Measurements from ENCODE around the gene MYO7B. TPM values are rescaled to one million over a fixed set of nuclear protein-coding genes. Genes with fewer than 3 reads are reported as not detected.

Gene MYO7B
- total RNA-seq, 4 donors from 2014 or later = 0.07 to 0.83 (median 0.51) TPM; not detected in 1

- no peaks in the 10 kb centered on the region for H3K4me1 ChIP-seq
- in situ Hi-C loops (cut with MboI; ENCODE audit: low sequenced_read_pairs in 4 of 4) (no loop called here), intact Hi-C loops (cut with DNase I; ENCODE audit: low total_unique reads) (no loop called here)
- ATAC-seq (no peak), DNase-seq (no peak)
- H3K36me3 ChIP-seq = no peaks in the 10 kb centered on the region
- H3K4me3 ChIP-seq = no peak overlapping the region
- TF ChIP-seq POLR2A (IDR thresholded peaks at IDR 0.05) = no peak
- no peak for TF ChIP-seq CTCF (IDR thresholded peaks at IDR 0.05 in 4 of 5, conservative IDR thresholded peaks at IDR 0.05 in 1 of 5)
- no peaks in the 10 kb centered on the region for H3K27me3 ChIP-seq
- H3K27ac ChIP-seq = no peak overlapping the region
- H3K9me3 ChIP-seq = no peaks in the 10 kb centered on the region
These were observed 83.7 kb downstream of the MYO7B start for GRCh38 chr2:127619203-127619590.

GRCh38 chr2:127619877-127620705 lies 84.6 kb downstream of the MYO7B start:
- no peak overlapping the region for H3K27ac ChIP-seq
- H3K36me3 ChIP-seq = no peaks in the 10 kb centered on the region
- TF ChIP-seq POLR2A (IDR thresholded peaks at IDR 0.05) (no peak), CTCF (IDR thresholded peaks at IDR 0.05 in 4 of 5, conservative IDR thresholded peaks at IDR 0.05 in 1 of 5) (no peak)
- ATAC-seq (no peak), DNase-seq (no peak)
- no peaks in the 10 kb centered on the region for H3K27me3 ChIP-seq
- no peak overlapping the region for H3K4me3 ChIP-seq
- in situ Hi-C loops (cut with MboI; ENCODE audit: low sequenced_read_pairs in 4 of 4) = no loop called here
- no peaks in the 10 kb centered on the region for H3K9me3 ChIP-seq
- intact Hi-C loops (cut with DNase I; ENCODE audit: low total_unique reads) = no loop called here
- no peaks in the 10 kb centered on the region for H3K4me1 ChIP-seq

GRCh38 chr2:127620866-127621265 lies 85.4 kb downstream of the MYO7B start:
- no peaks in the 10 kb centered on the region for H3K4me1 ChIP-seq
- intact Hi-C loops (cut with DNase I; ENCODE audit: low total_unique reads) (no loop called here), in situ Hi-C loops (cut with MboI; ENCODE audit: low sequenced_read_pairs in 4 of 4) (no loop called here)
- no peaks in the 10 kb centered on the region for H3K9me3 ChIP-seq
- H3K27ac ChIP-seq = no peak overlapping the region
- H3K27me3 ChIP-seq = no peaks in the 10 kb centered on the region
- no peak overlapping the region for H3K4me3 ChIP-seq
- no peaks in the 10 kb centered on the region for H3K36me3 ChIP-seq
- TF ChIP-seq CTCF (IDR thresholded peaks at IDR 0.05 in 4 of 5, conservative IDR thresholded peaks at IDR 0.05 in 1 of 5) = no peak
- ATAC-seq (no peak), DNase-seq (no peak)

- ATAC-seq = no peak
- Histone ChIP-seq H3K27ac (no peak overlapping the region), H3K4me1 (no peaks in the 10 kb centered on the region), H3K36me3 (no peaks in the 10 kb centered on the region), H3K27me3 (no peaks in the 10 kb centered on the region), H3K4me3 (no peak overlapping the region), H3K9me3 (no peaks in the 10 kb centered on the region)
- intact Hi-C loops (cut with DNase I; ENCODE audit: low total_unique reads) (no loop called here), in situ Hi-C loops (cut with MboI; ENCODE audit: low sequenced_read_pairs in 4 of 4) (no loop called here)
- TF ChIP-seq CTCF (IDR thresholded peaks at IDR 0.05 in 4 of 5, conservative IDR thresholded peaks at IDR 0.05 in 1 of 5) (no peak), POLR2A (IDR thresholded peaks at IDR 0.05) (no peak)
- no peak for DNase-seq
These were observed 86.5 kb downstream of the MYO7B start for GRCh38 chr2:127621981-127622431.
